Activated naive CD4-positive, alpha-beta T cell treated with anti-CD3 and anti-CD28 coated beads for 36 hours (primary cell): ENCODE results near the gene ZNF496. TPM values are rescaled to one million over a fixed set of nuclear protein-coding genes. Genes with fewer than 3 reads are reported as not detected.

Experiments
- CTCF ChIA-PET: fragments of 350-600 bp; sonication (Branson Sonifier 250); formaldehyde crosslinking; loops from one replicate; lab custom pipeline; 2021; ENCODE audit warnings: antibody characterized with exemption; lab: Charles Lee
- DNase-seq: peaks from one replicate; pipeline ENCODE4 v3.0.0-alpha.2; 2020
- H3K27ac Mint-ChIP-seq: one replicate; pipeline ENCODE4 v1.8.0; 2021; ENCODE audit warnings: mild to moderate bottlenecking, mixed read lengths
- H3K27me3 Mint-ChIP-seq: one replicate; pipeline ENCODE4 v1.8.0; 2021; ENCODE audit warnings: low read depth, mixed read lengths
- H3K36me3 Mint-ChIP-seq: one replicate; pipeline ENCODE4 v1.8.0; 2021; ENCODE audit warnings: low read depth, mixed read lengths
- H3K4me1 Mint-ChIP-seq: one replicate; pipeline ENCODE4 v1.8.0; 2021; ENCODE audit warnings: low read depth, mixed read lengths
- H3K4me3 Mint-ChIP-seq: one replicate; pipeline ENCODE4 v1.8.0; 2021; ENCODE audit warnings: mild to moderate bottlenecking, moderate library complexity, mixed read lengths
- H3K9me3 Mint-ChIP-seq: one replicate; pipeline ENCODE4 v1.8.0; 2021; ENCODE audit warnings: mixed read lengths
- intact Hi-C: fragments of 100-400 bp; cut with micrococcal nuclease; formaldehyde crosslinking; loops from one replicate; pipeline ENCODE4 v1.15.1; 2023
- total RNA-seq, 2 experiments: library from RNA; stranded (reverse); gene quantifications; one replicate each; pipeline ENCODE4 v1.2.3, GENCODE V29; 2021

The ZNF496 gene
- total RNA-seq, 2 experiments from 2014 or later, result 9.8 to 10.6 TPM

GRCh38 chr1:247334378-247335133, 2.9 kb upstream of the ZNF496 start:
- Mint-ChIP-seq H3K36me3 (peaks cover 11% of the 10 kb centered on the region), H3K4me1 (peaks cover 23% of the 10 kb centered on the region), H3K9me3 (no peaks in the 10 kb centered on the region), H3K27ac (no peak overlapping the region), H3K4me3 (no peak overlapping the region), H3K27me3 (no peaks in the 10 kb centered on the region)
- CTCF ChIA-PET, result no interaction called here
- DNase-seq, result no peak
- intact Hi-C loops, result loop anchor here (5.0 kb wide), 1 partner anchor 162 kb away; the partner anchor contains the start of gene ZNF124

GRCh38 chr1:247332623-247333361, 1.1 kb upstream of the ZNF496 start:
- no peak overlapping the region for H3K27ac Mint-ChIP-seq
- H3K36me3 Mint-ChIP-seq, result peaks cover 19% of the 10 kb centered on the region

GRCh38 chr1:247332215-247332622, 552 bp upstream of the ZNF496 start:
- no peaks in the 10 kb centered on the region for H3K9me3 Mint-ChIP-seq
- peak; percentile 74 for DNase-seq
- H3K27me3 Mint-ChIP-seq, result no peaks in the 10 kb centered on the region
- intact Hi-C loops, result loop anchor here (5.0 kb wide), 1 partner anchor 160 kb away; the partner anchor contains the start of gene ZNF124
- peaks cover 23% of the 10 kb centered on the region for H3K4me1 Mint-ChIP-seq
- H3K27ac Mint-ChIP-seq, result no peak overlapping the region
- peak overlapping the region; percentile 72 for H3K4me3 Mint-ChIP-seq
- H3K36me3 Mint-ChIP-seq, result peaks cover 21% of the 10 kb centered on the region
- CTCF ChIA-PET, result no interaction called here

More at GRCh38 chr1:247332623-247333361, 1.1 kb upstream of the ZNF496 start:
- H3K27me3 Mint-ChIP-seq, result no peaks in the 10 kb centered on the region
- no peaks in the 10 kb centered on the region for H3K9me3 Mint-ChIP-seq
- peaks cover 23% of the 10 kb centered on the region for H3K4me1 Mint-ChIP-seq
- intact Hi-C loops, result loop anchor here (5.0 kb wide), 1 partner anchor 160 kb away; the partner anchor contains the start of gene ZNF124
- DNase-seq, result no peak
- CTCF ChIA-PET, result interaction anchor here (0.6 to 1.2 kb wide), 3 partner anchors 9 to 291 kb away, joined by 3 read pairs; no protein-coding TSS in a partner anchor
- peak overlapping the region; percentile 72 for H3K4me3 Mint-ChIP-seq

- peaks cover 21% of the 10 kb centered on the region for H3K36me3 Mint-ChIP-seq
- intact Hi-C loops, result loop anchor here (1.0 to 5.0 kb wide), 6 partner anchors 8 to 400 kb away; partner anchors contain the start of genes AHCTF1, ZNF124, ZNF669 and ZNF670
- peak overlapping the region; percentile 86 for H3K4me3 Mint-ChIP-seq
- CTCF ChIA-PET, result interaction anchor here (1.2 kb wide), 1 partner anchor 42 kb away, joined by 3 read pairs; no protein-coding TSS in a partner anchor
- peak; percentile 80 for DNase-seq
- no peaks in the 10 kb centered on the region for H3K27me3 Mint-ChIP-seq
- peaks cover 33% of the 10 kb centered on the region for H3K4me1 Mint-ChIP-seq
- H3K27ac Mint-ChIP-seq, result peak overlapping the region; percentile 75
- no peaks in the 10 kb centered on the region for H3K9me3 Mint-ChIP-seq
Measured at GRCh38 chr1:247331172-247331524, 519 bp downstream of the ZNF496 start.

DNA sequence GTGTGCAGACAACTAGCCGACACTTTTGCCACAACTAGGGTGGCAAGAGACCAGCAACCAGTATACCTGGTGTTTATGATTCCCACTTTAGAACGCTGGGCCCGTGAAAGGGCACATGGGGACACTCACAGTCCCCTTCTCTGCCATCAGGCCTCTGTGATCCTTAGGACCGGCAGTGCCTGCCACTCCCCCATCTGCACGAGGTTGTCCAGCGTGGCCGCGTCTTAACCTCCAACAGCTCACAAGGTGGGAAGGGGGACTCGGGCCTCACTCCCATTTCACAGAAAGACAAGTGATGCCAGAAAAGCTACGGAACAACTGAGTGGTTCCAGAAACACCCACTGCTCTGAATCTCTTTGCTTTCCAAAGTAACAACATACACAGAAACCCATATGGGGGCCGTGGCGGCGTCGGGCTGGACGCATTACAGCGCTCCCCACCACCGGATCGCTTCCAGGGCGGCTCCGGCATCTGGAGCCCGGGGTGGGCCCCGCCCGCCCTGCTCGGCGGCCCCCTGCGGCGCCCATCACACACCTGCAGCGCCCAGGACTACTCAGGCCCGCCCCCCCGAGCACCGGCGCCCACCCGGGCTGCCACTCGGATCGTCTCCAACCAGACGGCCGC, 1.0 kb downstream of the ZNF496 start:
- H3K36me3 Mint-ChIP-seq, result peaks cover 21% of the 10 kb centered on the region
- intact Hi-C loops, result loop anchor here (1.0 to 5.0 kb wide), 6 partner anchors 7 to 400 kb away; partner anchors contain the start of genes AHCTF1, ZNF124, ZNF669 and ZNF670
- CTCF ChIA-PET, result interaction anchor here (1.2 to 1.3 kb wide), 2 partner anchors 42 to 59 kb away, joined by 3 read pairs; no protein-coding TSS in a partner anchor

GRCh38 chr1:247329097-247329617, 2.5 kb downstream of the ZNF496 start:
- DNase-seq, result no peak
- CTCF ChIA-PET, result interaction anchor here (1.3 kb wide), 1 partner anchor 61 kb away, joined by 3 read pairs; no protein-coding TSS in a partner anchor
- no peak overlapping the region for H3K27ac Mint-ChIP-seq
- intact Hi-C loops, result no loop called here
- H3K36me3 Mint-ChIP-seq, result peaks cover 25% of the 10 kb centered on the region
- H3K4me3 Mint-ChIP-seq, result no peak overlapping the region
- H3K4me1 Mint-ChIP-seq, result peaks cover 27% of the 10 kb centered on the region
- H3K9me3 Mint-ChIP-seq, result no peaks in the 10 kb centered on the region
- no peaks in the 10 kb centered on the region for H3K27me3 Mint-ChIP-seq

More for the DNA sequence above, 1.0 kb downstream of the ZNF496 start:
- H3K4me3 Mint-ChIP-seq, result peak overlapping the region; percentile 86
- DNase-seq, result no peak
- H3K9me3 Mint-ChIP-seq, result no peaks in the 10 kb centered on the region
- peaks cover 34% of the 10 kb centered on the region for H3K4me1 Mint-ChIP-seq
- H3K27ac Mint-ChIP-seq, result peak overlapping the region; percentile 75
- no peaks in the 10 kb centered on the region for H3K27me3 Mint-ChIP-seq

GRCh38 chr1:247328311-247328710, 3.4 kb downstream of the ZNF496 start:
- Mint-ChIP-seq H3K9me3 (no peaks in the 10 kb centered on the region), H3K27ac (no peak overlapping the region), H3K4me3 (no peak overlapping the region), H3K4me1 (peaks cover 30% of the 10 kb centered on the region), H3K27me3 (no peaks in the 10 kb centered on the region), H3K36me3 (peaks cover 28% of the 10 kb centered on the region)
- CTCF ChIA-PET, result interaction anchor here (0.5 kb wide), 1 partner anchor 46 kb away, joined by 3 read pairs; no protein-coding TSS in a partner anchor
- intact Hi-C loops, result no loop called here
- DNase-seq, result no peak

DNA sequence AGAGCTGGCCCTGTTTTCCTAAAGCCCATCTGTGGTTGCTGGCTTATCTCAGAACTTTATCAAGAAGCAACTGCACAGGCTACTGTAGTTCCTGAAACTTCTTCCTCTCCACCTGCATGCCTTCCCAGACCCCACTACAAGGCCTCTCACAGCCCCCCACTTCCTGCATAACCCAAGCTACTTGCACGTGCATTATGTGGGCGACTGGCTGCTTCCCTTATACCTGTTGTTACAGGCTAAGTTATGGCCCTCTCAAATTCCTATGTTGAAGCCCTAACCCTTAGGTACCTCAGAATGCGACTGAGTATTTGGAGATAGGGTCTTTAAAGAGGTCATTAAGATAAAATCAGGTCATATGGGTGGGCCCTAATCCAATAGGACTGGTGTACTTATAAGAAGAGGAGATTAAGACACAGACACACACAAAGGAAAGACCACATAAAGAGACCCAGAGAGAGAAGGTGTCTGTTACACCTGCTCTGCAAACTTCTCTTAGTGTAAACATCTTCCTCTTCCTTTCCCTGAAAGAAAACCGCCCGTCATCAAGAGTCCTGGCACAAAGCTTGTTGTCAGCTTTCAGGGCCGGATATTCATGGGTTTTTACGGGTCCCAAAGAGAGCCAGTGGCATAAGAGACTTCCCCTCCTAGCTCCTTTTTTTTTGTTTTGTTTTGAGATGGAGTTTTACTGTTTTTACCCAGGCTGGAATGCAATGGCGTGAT, 5.1 kb downstream of the ZNF496 start:
- peaks cover 33% of the 10 kb centered on the region for H3K4me1 Mint-ChIP-seq
- DNase-seq, result peak; percentile 8
- H3K27ac Mint-ChIP-seq, result no peak overlapping the region
- no peaks in the 10 kb centered on the region for H3K27me3 Mint-ChIP-seq
- H3K9me3 Mint-ChIP-seq, result no peaks in the 10 kb centered on the region
- H3K4me3 Mint-ChIP-seq, result no peak overlapping the region
- intact Hi-C loops, result no loop called here
- H3K36me3 Mint-ChIP-seq, result peaks cover 38% of the 10 kb centered on the region
- CTCF ChIA-PET, result interaction anchor here (0.6 to 1.5 kb wide), 3 partner anchors 14 to 192 kb away, joined by 3 to 5 read pairs (median 3); no protein-coding TSS in a partner anchor

DNA sequence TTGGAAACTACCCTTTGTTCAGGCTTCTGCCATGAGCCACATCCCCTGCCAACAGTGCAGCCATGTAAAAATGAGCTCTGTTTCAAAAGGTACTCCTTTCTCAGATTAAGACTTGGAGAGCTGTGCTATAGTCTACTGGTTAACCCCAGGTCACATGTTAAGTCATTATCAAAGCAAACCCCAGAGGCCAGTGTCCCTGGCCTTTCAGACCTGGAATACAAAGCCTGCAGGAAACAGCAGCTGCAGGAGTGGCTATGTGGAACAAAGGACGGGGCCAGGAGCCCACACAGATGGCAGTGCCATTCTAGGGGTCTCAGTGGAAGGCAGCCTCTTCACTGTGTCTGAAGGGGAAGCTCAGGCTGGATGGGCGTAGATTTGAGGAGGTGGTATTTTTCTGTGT, 6.7 kb downstream of the ZNF496 start:
- Mint-ChIP-seq H3K27me3 (no peaks in the 10 kb centered on the region), H3K27ac (no peak overlapping the region), H3K4me1 (peaks cover 28% of the 10 kb centered on the region), H3K9me3 (no peaks in the 10 kb centered on the region), H3K36me3 (peaks cover 46% of the 10 kb centered on the region), H3K4me3 (no peak overlapping the region)
- DNase-seq, result no peak
- intact Hi-C loops, result no loop called here
- CTCF ChIA-PET, result interaction anchor here (0.6 to 1.1 kb wide), 2 partner anchors 48 to 382 kb away, joined by 4 read pairs; no protein-coding TSS in a partner anchor

DNA sequence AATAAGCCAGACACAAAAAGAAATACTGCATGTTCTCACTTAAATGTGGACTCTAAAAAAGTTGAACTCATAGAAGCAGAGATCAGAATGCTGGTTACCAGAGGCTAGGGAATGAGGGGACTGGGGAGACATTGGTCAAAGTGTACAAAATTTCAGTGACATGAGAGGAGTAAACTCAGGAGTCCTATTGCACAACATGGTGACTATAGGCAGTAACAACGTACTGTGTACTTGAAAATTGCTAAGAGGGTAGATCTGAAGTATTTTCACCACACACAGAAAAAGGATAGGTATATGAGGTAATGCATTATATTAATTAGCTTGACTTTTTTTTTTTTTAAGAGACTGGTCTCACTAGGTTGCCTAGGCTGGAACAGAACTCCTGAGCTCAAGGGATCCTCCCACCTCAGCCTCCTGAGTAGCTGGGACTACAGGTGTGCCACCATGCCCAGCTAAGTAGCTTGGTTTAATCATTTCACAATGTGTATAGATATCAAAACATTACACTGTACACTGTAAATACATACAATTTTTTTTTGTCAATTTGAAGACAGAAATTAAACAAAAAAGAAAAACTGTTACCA, 7.4 kb downstream of the ZNF496 start:
- no peak overlapping the region for H3K4me3 Mint-ChIP-seq
- H3K4me1 Mint-ChIP-seq, result peaks cover 28% of the 10 kb centered on the region
- no peaks in the 10 kb centered on the region for H3K9me3 Mint-ChIP-seq
- no peaks in the 10 kb centered on the region for H3K27me3 Mint-ChIP-seq
- CTCF ChIA-PET, result no interaction called here
- DNase-seq, result no peak
- no peak overlapping the region for H3K27ac Mint-ChIP-seq
- intact Hi-C loops, result no loop called here
- H3K36me3 Mint-ChIP-seq, result peaks cover 41% of the 10 kb centered on the region
